HL-60/S4 treated with retinoic acid at 250 ng/mL for 4 days and 3 days (cell line): Measurements from ENCODE around the gene BANP.
"Not testable (repeated sequence)": the region's sequence is repeated elsewhere in the genome, so short reads cannot be mapped to it uniquely, and the experiment has no call there.

Source experiments
- in situ Hi-C: fragments of 300-500 bp; cut with MboI; formaldehyde crosslinking; loops from 2 replicates; pipeline ENCODE4 v1.7.0; 2022; ENCODE audit warnings: low sequenced_read_pairs

BANP gene

GRCh38 chr16:88098731-88099562 lies 147.7 kb downstream of the BANP start:
- in situ Hi-C loops: not testable (repeated sequence)

GRCh38 chr16:88099563-88099890 lies 148.3 kb downstream of the BANP start:
- in situ Hi-C loops: no loop called here

- in situ Hi-C loops: not testable (repeated sequence)
These were observed 148.7 kb downstream of the BANP start for GRCh38 chr16:88099956-88100355.

GRCh38 chr16:88100801-88101622 lies 149.8 kb downstream of the BANP start:
- in situ Hi-C loops: not testable (repeated sequence)

GRCh38 chr16:88101623-88102105 lies 150.4 kb downstream of the BANP start:
- in situ Hi-C loops: not testable (repeated sequence)

GRCh38 chr16:88102597-88102996 lies 151.4 kb downstream of the BANP start:
- in situ Hi-C loops: no loop called here

GRCh38 chr16:88103011-88103410 lies 151.8 kb downstream of the BANP start:
- in situ Hi-C loops: no loop called here

- in situ Hi-C loops: no loop called here
These were observed 152.5 kb downstream of the BANP start for GRCh38 chr16:88103581-88104188.

- in situ Hi-C loops: not testable (repeated sequence)
These were observed 153.1 kb downstream of the BANP start for GRCh38 chr16:88104363-88104762.

GRCh38 chr16:88105574-88106140 lies 154.4 kb downstream of the BANP start:
- in situ Hi-C loops: not testable (repeated sequence)

GRCh38 chr16:88106566-88106965 lies 155.3 kb downstream of the BANP start:
- in situ Hi-C loops: not testable (repeated sequence)

- in situ Hi-C loops: no loop called here
These were observed 157.5 kb downstream of the BANP start for GRCh38 chr16:88108762-88109161.

- in situ Hi-C loops: not testable (repeated sequence)
These were observed 158.7 kb downstream of the BANP start for GRCh38 chr16:88109726-88110621.

- in situ Hi-C loops: not testable (repeated sequence)
These were observed 159.8 kb downstream of the BANP start for GRCh38 chr16:88110875-88111494.

- in situ Hi-C loops: not testable (repeated sequence)
These were observed 160.7 kb downstream of the BANP start for GRCh38 chr16:88111976-88112375.

- in situ Hi-C loops: no loop called here
These were observed 162.4 kb downstream of the BANP start for GRCh38 chr16:88113545-88114045.

- in situ Hi-C loops: not testable (repeated sequence)
These were observed 163.5 kb downstream of the BANP start for GRCh38 chr16:88114541-88115228.

- in situ Hi-C loops: no loop called here
These were observed 164.9 kb downstream of the BANP start for GRCh38 chr16:88116121-88116520.

GRCh38 chr16:88117476-88117868 lies 166.2 kb downstream of the BANP start:
- in situ Hi-C loops: no loop called here
